Spleen (tissue), 11 donors: ENCODE measurements around the gene SEL1L3. TPM values are rescaled to one million over a fixed set of nuclear protein-coding genes. Genes with fewer than 3 reads are reported as not detected.

ENCODE experiments used
- DNase-seq: peaks from one replicate; pipeline ENCODE4 v3.0.0-alpha.2; 2020
- H3K27ac ChIP-seq, 8 donors: fragments of 200-600 bp; sonication (generic) in 7 of 8; 1 replicate in 4 of 8; 2 replicates in 4 of 8; pipeline versions ENCODE4 v1.5.0 to v1.8.0; 2016 to 2021; ENCODE audit warnings: inconsistent platforms in 4 of 8, mild to moderate bottlenecking in 4 of 8, moderate library complexity in 1 of 8
- H3K27me3 ChIP-seq, 7 donors: fragments of 200-600 bp; sonication (generic) in 6 of 7; replicated peaks in 1 of 7; 1 replicate in 4 of 7; 2 replicates in 3 of 7; pipeline versions ENCODE4 v1.5.0 to v1.8.0; 2016 to 2021; ENCODE audit warnings: inconsistent platforms in 3 of 7, mild to moderate bottlenecking in 1 of 7
- H3K36me3 ChIP-seq, 6 donors: fragments of 200-600 bp; sonication (generic) in 5 of 6; 1 replicate in 4 of 6; 2 replicates in 2 of 6; pipeline versions ENCODE4 v1.5.0 to v1.8.0; 2016 to 2021; ENCODE audit warnings: inconsistent platforms in 2 of 6
- H3K4me1 ChIP-seq, 6 donors: fragments of 200-600 bp; sonication (generic) in 5 of 6; 1 replicate in 3 of 6; 2 replicates in 3 of 6; pipeline versions ENCODE4 v1.5.0 to v1.8.0; 2016 to 2021; ENCODE audit warnings: inconsistent platforms in 3 of 6
- H3K4me3 ChIP-seq, 8 donors: fragments of 200-600 bp; sonication (generic) in 7 of 8; 1 replicate in 4 of 8; 2 replicates in 4 of 8; pipeline versions ENCODE4 v1.5.0 to v1.8.0; 2016 to 2021; ENCODE audit warnings: inconsistent platforms in 4 of 8, mild to moderate bottlenecking in 4 of 8, moderate library complexity in 2 of 8
- H3K9me3 ChIP-seq, 8 donors: fragments of 200-600 bp; sonication (generic) in 7 of 8; 1 replicate in 4 of 8; 2 replicates in 4 of 8; pipeline versions ENCODE4 v1.5.0 to v1.8.0; 2016 to 2021; ENCODE audit warnings: inconsistent platforms in 4 of 8
- POLR2A ChIP-seq, 3 donors: fragments of 450-650 bp; IDR thresholded peaks; one replicate each; pipeline ENCODE4 v1.5.1; 2017; ENCODE audit warnings: antibody characterized with exemption in 3 of 3, mild to moderate bottlenecking in 1 of 3
- POLR2AphosphoS5 ChIP-seq, 3 donors: sonication (generic); formaldehyde crosslinking; IDR thresholded peaks; one replicate each; pipeline ENCODE4 v1.5.1; 2017; ENCODE audit warnings: antibody characterized with exemption in 3 of 3
- WGBS, 5 donors: extraction: QIAGEN DNeasy Blood & Tissue Kit in 3 of 5; methylation state at CpG; one replicate each; pipeline versions ENCODE4 v1.1.5 to v1.1.7; 2013 to 2018; 5-methylcytosine and 5-hydroxymethylcytosine counted together
- intact Hi-C: fragments of 100-400 bp; cut with DNase I; formaldehyde crosslinking; loops from one replicate; pipeline ENCODE4 v1.15.0; 2023; ENCODE audit warnings: low total_unique reads
- polyA plus RNA-seq, 3 donors: library from polyadenylated mRNA; stranded (reverse); fragments of 200-250 nt; gene quantifications; one replicate each; pipeline ENCODE4 v1.2.1, GENCODE V29; 2013
- total RNA-seq, 7 donors: library from RNA; depleted of rRNA in 3 of 7; stranded (reverse); fragments of >200 nt in 3 of 7; fragmentation: NEBNext Ultra II Directional in 4 of 7; extraction: Animal tissue kit (Norgen Biotek cat#: 25700) in 4 of 7; gene quantifications; one replicate each; pipeline versions ENCODE4 v1.1.0 to v1.2.1, GENCODE V29; 2016 to 2021
- TF ChIP-seq, protein P1 (sequence below), 11 experiments: fragments of 200-600 bp in 7 of 11; fragments of 450-650 bp in 4 of 11; sonication (generic) in 4 of 11; IDR thresholded peaks in 8 of 11; conservative IDR thresholded peaks in 3 of 11; 1 replicate in 7 of 11; 2 replicates in 4 of 11; pipeline versions ENCODE4 v1.4.0 to v1.8.0; 2016 to 2021; ENCODE audit warnings: antibody characterized with exemption in 11 of 11, inconsistent platforms in 4 of 11, mild to moderate bottlenecking in 1 of 11
- donor health status: healthy with polysubstance abuse.
- donor health status: DM: no; HTN: no; CAD: no; lungs with moderate emphysema.
- donor health status: DM: no; HTN: no; CAD: no.
- donor health status: Bipolar disorder and iron deficiency.
- donor health status: healthy.
- donor health status: DM: no; HTN: no; CAD: no.
- donor health status: DM: yes; HTN: yes; CAD: no.

SEL1L3 gene
- total and polyA plus RNA-seq, 10 donors: 59.0 to 319 (median 127) TPM

DNA sequence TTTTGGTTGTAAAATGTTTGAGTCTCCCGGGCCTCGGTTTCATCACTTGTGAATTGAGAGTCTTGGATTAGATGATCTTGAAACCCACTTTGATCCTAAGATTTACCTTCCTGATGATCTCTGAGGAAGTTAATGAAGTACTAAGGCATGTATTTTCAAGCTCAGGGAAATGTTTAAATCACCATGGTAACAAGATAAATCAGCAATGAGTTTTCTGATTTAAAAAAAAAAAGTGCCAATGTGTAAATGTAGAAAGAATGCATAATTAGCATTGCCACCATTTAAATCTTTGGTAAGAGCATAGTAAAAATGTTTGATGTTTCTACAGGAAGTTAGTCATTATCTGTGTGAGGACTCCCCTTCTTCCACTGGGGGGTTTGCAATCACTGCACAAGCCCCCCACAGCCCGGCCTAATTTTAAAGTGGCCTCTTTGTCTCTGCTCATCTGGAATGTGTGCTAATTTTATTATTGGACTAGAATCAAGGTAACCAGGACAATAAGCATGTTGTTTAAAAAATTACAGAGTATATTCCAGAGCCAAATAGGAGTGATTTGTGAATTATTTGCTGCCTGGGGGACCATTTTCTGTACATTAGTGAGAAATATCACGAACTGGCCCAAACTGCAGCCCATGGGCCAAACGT, 113.5 kb downstream of the SEL1L3 start:
- Histone ChIP-seq H3K27me3 (no peaks in the 10 kb centered on the region), H3K9me3 (no peaks in the 10 kb centered on the region), H3K36me3 (peaks cover 0 to 96% (median 9%) of the 10 kb centered on the region in 6 donors), H3K4me3 (no peak overlapping the region), H3K4me1 (no peaks in the 10 kb centered on the region), H3K27ac (no peak overlapping the region)
- intact Hi-C loops: no loop called here
- no peak for DNase-seq
- no peak for TF ChIP-seq POLR2A (IDR thresholded peaks at IDR 0.05)
- TF ChIP-seq, protein P1, sequence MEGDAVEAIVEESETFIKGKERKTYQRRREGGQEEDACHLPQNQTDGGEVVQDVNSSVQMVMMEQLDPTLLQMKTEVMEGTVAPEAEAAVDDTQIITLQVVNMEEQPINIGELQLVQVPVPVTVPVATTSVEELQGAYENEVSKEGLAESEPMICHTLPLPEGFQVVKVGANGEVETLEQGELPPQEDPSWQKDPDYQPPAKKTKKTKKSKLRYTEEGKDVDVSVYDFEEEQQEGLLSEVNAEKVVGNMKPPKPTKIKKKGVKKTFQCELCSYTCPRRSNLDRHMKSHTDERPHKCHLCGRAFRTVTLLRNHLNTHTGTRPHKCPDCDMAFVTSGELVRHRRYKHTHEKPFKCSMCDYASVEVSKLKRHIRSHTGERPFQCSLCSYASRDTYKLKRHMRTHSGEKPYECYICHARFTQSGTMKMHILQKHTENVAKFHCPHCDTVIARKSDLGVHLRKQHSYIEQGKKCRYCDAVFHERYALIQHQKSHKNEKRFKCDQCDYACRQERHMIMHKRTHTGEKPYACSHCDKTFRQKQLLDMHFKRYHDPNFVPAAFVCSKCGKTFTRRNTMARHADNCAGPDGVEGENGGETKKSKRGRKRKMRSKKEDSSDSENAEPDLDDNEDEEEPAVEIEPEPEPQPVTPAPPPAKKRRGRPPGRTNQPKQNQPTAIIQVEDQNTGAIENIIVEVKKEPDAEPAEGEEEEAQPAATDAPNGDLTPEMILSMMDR (IDR thresholded peaks at IDR 0.05 in 8 of 11, conservative IDR thresholded peaks at IDR 0.05 in 3 of 11): no peak
- TF ChIP-seq POLR2AphosphoS5 (IDR thresholded peaks at IDR 0.05): no peak
- WGBS, 5 donors: 91 to 98% (median 94%) methylated on average over 5 of the region's 5 CpGs

DNA sequence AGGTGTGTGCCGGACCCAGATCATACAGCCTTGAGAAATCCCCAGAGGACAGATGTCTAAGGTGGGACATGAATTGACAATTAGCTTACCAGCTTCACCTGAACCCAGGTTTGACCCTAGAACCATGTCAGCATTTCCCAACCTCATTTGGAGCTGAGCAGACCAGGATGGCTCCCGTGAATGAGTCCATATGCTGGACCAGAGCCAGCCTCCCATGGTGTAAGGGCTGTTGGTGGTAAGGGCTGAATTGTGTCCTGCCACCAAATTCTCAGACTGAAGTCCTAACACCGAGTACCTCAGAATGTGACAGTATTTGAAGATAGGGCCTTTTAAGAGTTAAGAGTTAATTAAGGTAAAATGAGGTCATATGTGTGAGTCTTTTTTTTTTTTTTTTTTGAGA, 118.8 kb downstream of the SEL1L3 start:
- intact Hi-C loops: no loop called here
- WGBS, 5 donors: 89 to 96% (median 91%) methylated on average over 3 of the region's 3 CpGs
- Histone ChIP-seq H3K27me3 (no peaks in the 10 kb centered on the region), H3K4me1 (no peaks in the 10 kb centered on the region), H3K27ac (no peak overlapping the region), H3K36me3 (peaks cover 0 to 45% (median 9%) of the 10 kb centered on the region in 6 donors), H3K9me3 (no peaks in the 10 kb centered on the region), H3K4me3 (no peak overlapping the region)
- TF ChIP-seq, protein P1 (IDR thresholded peaks at IDR 0.05 in 8 of 11, conservative IDR thresholded peaks at IDR 0.05 in 3 of 11): no peak
- TF ChIP-seq POLR2A (IDR thresholded peaks at IDR 0.05) (no peak), POLR2AphosphoS5 (IDR thresholded peaks at IDR 0.05) (no peak)
- DNase-seq: no peak

DNA sequence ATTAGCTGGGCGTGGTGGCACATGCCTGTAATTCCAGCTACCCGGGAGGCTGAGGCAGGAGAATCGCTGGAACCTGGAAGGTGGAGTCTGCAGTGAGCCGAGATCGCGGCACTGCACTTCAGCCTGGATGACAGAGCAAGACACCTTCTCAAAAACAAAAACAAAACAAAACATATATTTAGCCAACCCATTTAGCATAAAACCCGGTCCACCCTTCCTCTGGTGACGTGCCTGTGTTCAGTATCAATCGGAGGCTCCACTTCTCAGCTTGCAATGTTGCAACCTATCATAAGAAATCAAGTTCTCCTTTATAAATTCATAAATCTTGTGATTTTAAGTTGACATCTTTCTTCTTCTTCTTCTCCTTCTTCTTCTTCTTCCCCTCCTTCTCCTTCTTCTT, 133.2 kb downstream of the SEL1L3 start:
- H3K27me3 ChIP-seq: no peaks in the 10 kb centered on the region
- intact Hi-C loops: no loop called here
- no peaks in the 10 kb centered on the region for H3K9me3 ChIP-seq
- H3K4me1 ChIP-seq: no peaks in the 10 kb centered on the region
- no peaks in the 10 kb centered on the region for H3K36me3 ChIP-seq
- TF ChIP-seq POLR2A (IDR thresholded peaks at IDR 0.05) (no peak), POLR2AphosphoS5 (IDR thresholded peaks at IDR 0.05) (no peak)
- TF ChIP-seq, protein P1 (IDR thresholded peaks at IDR 0.05 in 8 of 11, conservative IDR thresholded peaks at IDR 0.05 in 3 of 11): no peak
- H3K4me3 ChIP-seq: no peak overlapping the region
- H3K27ac ChIP-seq: no peak overlapping the region
- no peak for DNase-seq
- WGBS, 5 donors: 88 to 94% (median 92%) methylated on average over 9 of the region's 9 CpGs

DNA sequence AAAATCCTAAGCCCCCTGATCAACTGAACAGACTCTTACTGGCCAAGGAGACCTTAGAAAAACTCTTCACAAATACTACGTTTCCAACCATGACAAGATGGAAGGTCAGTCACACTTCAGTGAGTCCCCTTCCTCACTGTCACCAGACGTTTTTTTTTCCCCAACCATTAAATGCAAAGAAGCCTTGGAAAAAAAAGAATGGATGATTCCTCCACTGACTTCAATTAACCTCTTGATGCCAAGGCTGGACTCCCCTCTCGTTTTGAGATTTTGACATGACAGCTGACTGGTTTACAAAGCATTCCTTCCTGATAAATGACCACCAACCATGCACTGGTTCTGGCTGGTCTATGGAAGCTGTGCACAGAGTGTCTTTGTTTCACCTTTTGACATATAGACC, 133.9 kb downstream of the SEL1L3 start:
- TF ChIP-seq POLR2A (IDR thresholded peaks at IDR 0.05) (no peak), POLR2AphosphoS5 (IDR thresholded peaks at IDR 0.05) (no peak)
- TF ChIP-seq, protein P1 (IDR thresholded peaks at IDR 0.05 in 8 of 11, conservative IDR thresholded peaks at IDR 0.05 in 3 of 11): no peak
- Histone ChIP-seq H3K9me3 (no peaks in the 10 kb centered on the region), H3K4me1 (no peaks in the 10 kb centered on the region), H3K36me3 (no peaks in the 10 kb centered on the region), H3K27me3 (no peaks in the 10 kb centered on the region), H3K4me3 (no peak overlapping the region), H3K27ac (no peak overlapping the region)
- 55 to 67% (median 61%) methylated on average over 3 of the region's 3 CpGs for WGBS, 5 donors
- DNase-seq: no peak
- intact Hi-C loops: no loop called here
